Esophagus squamous epithelium (tissue), 5 donors: ENCODE results near the gene LZTR1. TPM values are rescaled to one million over a fixed set of nuclear protein-coding genes. Genes with fewer than 3 reads are reported as not detected.

ENCODE experiments used
- DNase-seq: peaks from one replicate; lab custom pipeline; 2025; lab: John Stamatoyannopoulos, UW
- H3K27ac ChIP-seq, 4 donors: fragments of 200-600 bp; sonication (generic); one replicate each; pipeline ENCODE4 v1.5.1; 2016 to 2019; ENCODE audit warnings: mild to moderate bottlenecking in 1 of 4
- H3K27me3 ChIP-seq, 4 donors: fragments of 200-600 bp; sonication (generic); 1 replicate in 3 of 4; 2 replicates in 1 of 4; pipeline versions ENCODE4 v1.5.1 to v1.6.0; 2017 to 2021; ENCODE audit warnings: antibody characterized with exemption in 1 of 4
- H3K36me3 ChIP-seq, 3 donors: fragments of 200-600 bp; sonication (generic); one replicate each; pipeline ENCODE4 v1.5.1; 2016 to 2019
- H3K4me1 ChIP-seq, 3 donors: fragments of 200-600 bp; sonication (generic); one replicate each; pipeline ENCODE4 v1.5.1; 2017 to 2019
- H3K4me3 ChIP-seq, 4 donors: fragments of 200-600 bp; sonication (generic); 1 replicate in 3 of 4; 2 replicates in 1 of 4; pipeline ENCODE4 v1.5.1; 2016 to 2019; ENCODE audit warnings: mild to moderate bottlenecking in 2 of 4, moderate library complexity in 1 of 4
- H3K9me3 ChIP-seq, 3 donors: fragments of 200-600 bp; sonication (generic); one replicate each; pipeline ENCODE4 v1.5.1; 2016 to 2019
- CTCF ChIP-seq, 6 experiments: fragments of 450-650 bp in 4 of 6; fragments of 200-600 bp in 2 of 6; sonication (generic) in 2 of 6; IDR thresholded peaks; one replicate each; pipeline ENCODE4 v1.5.1; 2016 to 2019; ENCODE audit warnings: antibody characterized with exemption in 6 of 6, mild to moderate bottlenecking in 4 of 6, moderate library complexity in 4 of 6
- POLR2A ChIP-seq, 4 donors: fragments of 450-650 bp; IDR thresholded peaks; one replicate each; pipeline ENCODE4 v1.6.1; 2017; ENCODE audit warnings: antibody characterized with exemption in 4 of 4, mild to moderate bottlenecking in 4 of 4, moderate library complexity in 3 of 4
- WGBS, 2 donors: methylation state at CpG; one replicate each; pipeline ENCODE4 v1.1.5; 2018; 5-methylcytosine and 5-hydroxymethylcytosine counted together
- intact Hi-C: fragments of 100-400 bp; cut with DNase I; formaldehyde crosslinking; loops from one replicate; pipeline ENCODE4 v1.15.0; 2022
- total RNA-seq, 4 donors: library from RNA; depleted of rRNA; stranded (reverse); fragments of >200 nt; gene quantifications; one replicate each; pipeline ENCODE4 v1.1.0, GENCODE V29; 2016
- donor health status: DM: yes; HTN: yes; CAD: no.

Gene LZTR1
- total RNA-seq, 4 donors from 2014 or later: 15.3 to 44.4 (median 25.5) TPM

GRCh38 chr22:20986365-20986764 is 4.3 kb downstream of the LZTR1 start:
- Histone ChIP-seq H3K4me3 (no peak overlapping the region), H3K4me1 (peaks cover 7 to 29% (median 12%) of the 10 kb centered on the region in 3 donors), H3K9me3 (no peaks in the 10 kb centered on the region), H3K36me3 (peaks cover 5 to 74% (median 8%) of the 10 kb centered on the region in 3 donors), H3K27ac (no peak overlapping the region), H3K27me3 (no peaks in the 10 kb centered on the region)
- 84 to 91% methylated on average over 1 of the region's 1 CpG for WGBS, 2 donors
- DNase-seq: no peak
- no peak for TF ChIP-seq POLR2A (IDR thresholded peaks at IDR 0.05)
- TF ChIP-seq CTCF (IDR thresholded peaks at IDR 0.05): no peak
- intact Hi-C loops: no loop called here

DNA sequence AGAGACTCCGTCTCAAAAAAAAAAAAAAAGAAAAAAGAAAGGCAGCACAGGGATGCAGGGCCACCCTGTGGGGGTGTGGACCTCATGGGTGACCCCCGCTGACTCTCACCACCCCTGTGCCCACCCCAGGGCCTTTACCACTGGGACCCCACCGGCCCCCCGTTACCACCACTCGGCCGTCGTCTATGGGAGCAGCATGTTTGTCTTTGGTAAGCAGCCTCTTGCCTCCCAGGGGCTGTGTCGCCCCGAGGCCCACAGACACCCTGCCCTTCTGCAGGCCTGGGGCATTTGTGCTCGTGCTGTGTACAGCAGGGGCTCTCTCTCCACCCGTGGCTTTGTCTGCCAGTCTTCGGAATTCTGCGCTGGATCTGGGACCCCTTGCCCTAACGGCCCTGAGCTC is 5.3 kb downstream of the LZTR1 start:
- H3K36me3 ChIP-seq: peaks cover 8 to 85% (median 15%) of the 10 kb centered on the region in 3 donors
- no peaks in the 10 kb centered on the region for H3K9me3 ChIP-seq
- H3K27ac ChIP-seq: no peak overlapping the region
- H3K4me1 ChIP-seq: peaks cover 4 to 25% (median 11%) of the 10 kb centered on the region in 3 donors
- TF ChIP-seq POLR2A (IDR thresholded peaks at IDR 0.05) (no peak), CTCF (IDR thresholded peaks at IDR 0.05) (no peak)
- no peak for DNase-seq
- no peaks in the 10 kb centered on the region for H3K27me3 ChIP-seq
- 84 to 92% methylated on average over 8 to 9 of the region's 14 CpGs for WGBS, 2 donors
- intact Hi-C loops: no loop called here
- H3K4me3 ChIP-seq: no peak overlapping the region

GRCh38 chr22:20988573-20989322 is 6.7 kb downstream of the LZTR1 start:
- no peak overlapping the region for H3K27ac ChIP-seq
- 73 to 81% methylated on average over 4 to 11 of the region's 16 CpGs for WGBS, 2 donors
- intact Hi-C loops: no loop called here
- no peaks in the 10 kb centered on the region for H3K9me3 ChIP-seq
- no peak for TF ChIP-seq CTCF (IDR thresholded peaks at IDR 0.05)
- no peak for TF ChIP-seq POLR2A (IDR thresholded peaks at IDR 0.05)
- no peak for DNase-seq
- H3K27me3 ChIP-seq: no peaks in the 10 kb centered on the region
- peaks cover 8 to 94% (median 22%) of the 10 kb centered on the region in 3 donors for H3K36me3 ChIP-seq
- H3K4me3 ChIP-seq: no peak overlapping the region
- H3K4me1 ChIP-seq: peaks cover 0 to 11% (median under 1%) of the 10 kb centered on the region in 3 donors

DNA sequence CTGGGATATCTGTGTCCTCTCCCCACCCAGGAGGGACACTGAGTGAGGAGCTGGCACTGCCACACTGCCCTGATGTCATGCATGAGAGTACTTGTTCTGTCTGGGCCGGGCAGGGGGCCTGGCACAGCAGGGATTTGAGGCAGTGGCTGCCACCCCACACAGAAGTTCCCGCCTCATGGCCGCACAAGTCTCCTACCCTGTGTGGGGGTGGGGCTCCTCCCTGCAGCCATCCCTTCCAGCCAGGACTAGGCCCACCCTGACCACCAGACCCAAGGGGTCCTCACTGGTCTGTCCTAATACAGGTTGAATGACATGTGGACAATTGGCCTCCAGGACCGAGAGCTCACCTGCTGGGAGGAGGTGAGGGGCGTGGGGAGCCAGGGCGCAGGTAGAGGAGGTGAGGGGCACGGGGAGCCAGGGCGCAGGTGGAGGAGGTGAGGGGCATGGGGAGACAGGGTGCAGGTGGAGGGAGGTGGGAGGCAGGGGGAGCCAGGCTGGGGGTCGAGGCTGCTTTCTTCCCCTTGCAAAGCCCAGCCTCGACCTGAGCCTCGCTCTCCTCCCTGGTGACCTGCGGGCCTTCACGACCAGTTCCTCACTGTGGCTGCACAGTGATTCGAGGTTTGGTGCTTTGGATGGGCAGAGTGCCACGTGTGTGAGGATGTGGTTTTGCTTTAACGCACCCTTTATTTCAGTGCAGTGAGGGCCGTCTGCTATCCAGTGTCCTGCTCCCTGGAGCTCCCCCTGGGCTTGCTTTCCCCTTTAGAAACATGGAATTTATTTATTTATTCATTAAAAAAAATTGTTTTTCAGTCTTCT is 7.4 kb downstream of the LZTR1 start:
- no peak for DNase-seq
- Histone ChIP-seq H3K27me3 (no peaks in the 10 kb centered on the region), H3K4me3 (no peak overlapping the region), H3K9me3 (no peaks in the 10 kb centered on the region), H3K4me1 (peaks cover 0 to 3% (median 0%) of the 10 kb centered on the region in 3 donors), H3K36me3 (peaks cover 10 to 94% (median 22%) of the 10 kb centered on the region in 3 donors), H3K27ac (no peak overlapping the region)
- intact Hi-C loops: no loop called here
- TF ChIP-seq CTCF (IDR thresholded peaks at IDR 0.05) (no peak), POLR2A (IDR thresholded peaks at IDR 0.05) (no peak)
- 57 to 64% methylated on average over 7 to 9 of the region's 17 CpGs for WGBS, 2 donors
